HG03097 (cell line): ENCODE data around the gene SLC24A1.

Experiments used
- ATAC-seq: cut with Tn5 transposase; IDR thresholded peaks from one replicate; pipeline ENCODE4 v1.9.1; 2021; ENCODE audit not compliant: unreplicated experiment, low FRiP score

SLC24A1 gene

DNA sequence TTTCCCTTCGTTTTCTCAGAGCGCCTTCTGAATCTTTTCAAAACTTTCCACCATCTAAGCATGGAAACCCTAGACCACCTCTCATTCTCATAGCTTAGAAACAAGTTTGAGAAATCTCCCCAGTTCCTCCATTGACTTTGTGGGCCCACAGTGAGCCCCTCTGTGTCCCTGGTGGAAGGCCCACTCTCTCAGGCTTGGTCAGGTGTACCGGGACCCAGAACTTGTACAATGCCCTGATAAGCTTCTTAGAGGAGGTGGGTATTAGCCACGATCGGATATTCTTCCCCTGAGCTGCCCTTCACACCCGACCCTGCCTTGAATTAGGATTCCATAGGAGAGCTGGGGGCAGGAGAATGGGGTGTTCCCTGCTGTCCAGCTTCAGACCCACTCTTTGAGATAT, at the start of gene SLC24A1:
Gene SLC24A1 (plus strand): TSS at position 301 of the 400 bp plus-strand sequence. CDS start 2,143 bp downstream, outside the sequence.
- ATAC-seq: no peak

- no peak for ATAC-seq
Measured at GRCh38 chr15:65571971-65572370, 49.8 kb upstream of the SLC24A1 start.

GRCh38 chr15:65576664-65577063, 45.1 kb upstream of the SLC24A1 start:
- no peak for ATAC-seq

- no peak for ATAC-seq
Measured at GRCh38 chr15:65577129-65577996, 44.4 kb upstream of the SLC24A1 start.

DNA sequence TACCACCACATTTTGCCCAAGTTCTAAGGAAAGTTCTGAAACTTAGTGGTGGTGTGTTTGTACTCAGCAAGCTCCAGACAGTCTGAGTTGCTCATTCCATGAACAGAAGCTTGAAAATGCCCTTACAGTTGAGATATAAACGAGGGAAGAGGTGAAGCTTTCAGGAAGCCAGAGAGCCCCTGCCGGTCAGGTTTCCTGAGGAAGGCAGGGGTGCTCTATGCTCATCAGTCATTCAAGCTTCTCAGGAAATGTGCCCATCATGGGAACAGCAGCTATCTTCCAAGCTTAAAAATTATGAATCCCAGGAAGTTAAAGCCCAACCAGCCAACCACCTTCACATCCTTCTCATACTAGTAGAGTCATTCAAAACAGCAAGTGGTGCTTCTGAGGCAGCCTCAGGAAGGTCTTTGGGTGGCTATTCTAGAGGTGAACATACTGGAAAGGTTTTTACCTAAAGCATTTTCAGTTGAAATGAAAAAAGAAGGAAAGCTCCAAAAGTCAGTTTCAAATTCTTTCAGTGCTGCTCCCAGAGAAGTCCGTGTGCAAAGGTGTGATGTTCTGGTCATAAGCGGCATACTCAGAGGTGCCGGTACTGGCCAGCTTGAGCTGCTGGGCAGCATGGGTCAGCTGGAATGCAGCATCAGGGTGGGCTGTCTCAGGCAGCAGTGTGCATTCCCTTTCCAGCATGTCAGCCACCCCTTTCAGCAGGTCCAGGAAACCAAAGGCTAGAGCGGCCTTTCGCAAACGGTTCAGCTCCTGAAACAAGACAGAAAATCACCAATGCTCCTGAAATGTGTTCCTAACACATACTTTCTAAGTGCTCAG, 42.6 kb upstream of the SLC24A1 start:
- no peak for ATAC-seq

GRCh38 chr15:65579762-65580161, 42.0 kb upstream of the SLC24A1 start:
- no peak for ATAC-seq

- no peak for ATAC-seq
Measured at GRCh38 chr15:65580287-65580686, 41.5 kb upstream of the SLC24A1 start.

DNA sequence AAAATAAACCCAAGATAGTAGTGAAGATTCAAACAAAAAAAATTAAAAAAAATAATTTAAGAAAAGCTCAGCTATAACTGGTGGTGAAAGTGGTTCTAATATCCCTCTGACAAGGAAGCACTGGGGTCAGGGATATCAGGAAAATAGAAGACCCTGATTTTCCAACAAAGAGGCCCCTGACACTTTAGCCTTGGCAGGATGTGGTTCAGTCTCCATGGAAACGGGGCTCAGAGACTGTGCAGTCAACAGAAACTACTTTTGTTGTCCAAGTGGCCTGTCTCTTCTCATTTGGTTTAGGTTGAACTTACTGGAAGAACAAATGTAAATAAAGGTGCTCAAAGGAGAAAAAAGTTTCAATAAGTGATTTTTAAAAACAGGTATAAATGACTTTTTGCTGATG, 38.0 kb upstream of the SLC24A1 start:
- no peak for ATAC-seq

DNA sequence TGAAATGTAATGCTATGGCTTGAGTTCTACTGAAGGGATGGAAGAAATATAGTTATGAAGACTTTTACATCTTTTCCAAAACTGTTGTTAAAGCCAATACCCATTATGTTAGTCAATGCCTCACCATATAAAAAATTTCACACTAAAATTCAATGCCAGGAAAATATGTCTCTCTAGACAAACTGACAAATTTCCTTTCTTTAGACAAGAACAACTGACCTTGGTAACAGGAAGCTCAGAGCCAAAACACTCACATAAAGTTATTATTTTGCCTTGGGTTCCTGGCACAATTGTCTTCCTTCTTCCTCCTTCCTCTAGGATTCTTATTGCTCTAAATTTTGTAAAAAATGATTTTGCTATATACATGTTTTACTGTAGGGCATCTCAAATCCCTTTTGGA, 37.5 kb upstream of the SLC24A1 start:
- ATAC-seq: no peak

- ATAC-seq: no peak
Measured at GRCh38 chr15:65587094-65587493, 34.6 kb upstream of the SLC24A1 start.

- no peak for ATAC-seq
Measured at GRCh38 chr15:65595960-65596359, 25.8 kb upstream of the SLC24A1 start.

- no peak for ATAC-seq
Measured at GRCh38 chr15:65598468-65598867, 23.3 kb upstream of the SLC24A1 start.

DNA sequence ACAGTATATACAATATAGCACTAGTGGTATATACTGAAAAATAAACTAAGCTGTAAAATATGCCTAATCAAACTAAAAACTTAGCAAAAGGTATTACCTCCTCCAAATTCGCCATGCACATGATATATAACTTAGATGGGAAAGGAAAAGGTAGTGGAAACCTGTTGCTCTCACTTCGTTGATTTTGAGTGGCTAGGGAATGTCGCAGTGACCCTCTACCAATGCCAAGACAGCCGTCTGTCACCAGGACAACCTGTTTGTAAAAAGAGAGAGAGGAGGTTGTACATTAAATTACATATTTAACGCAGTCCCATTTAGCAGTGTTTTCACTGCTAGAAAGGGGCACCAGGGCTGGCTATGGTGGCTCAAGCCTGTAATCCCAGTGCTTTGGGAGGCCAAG, 22.1 kb upstream of the SLC24A1 start:
- ATAC-seq: no peak

DNA sequence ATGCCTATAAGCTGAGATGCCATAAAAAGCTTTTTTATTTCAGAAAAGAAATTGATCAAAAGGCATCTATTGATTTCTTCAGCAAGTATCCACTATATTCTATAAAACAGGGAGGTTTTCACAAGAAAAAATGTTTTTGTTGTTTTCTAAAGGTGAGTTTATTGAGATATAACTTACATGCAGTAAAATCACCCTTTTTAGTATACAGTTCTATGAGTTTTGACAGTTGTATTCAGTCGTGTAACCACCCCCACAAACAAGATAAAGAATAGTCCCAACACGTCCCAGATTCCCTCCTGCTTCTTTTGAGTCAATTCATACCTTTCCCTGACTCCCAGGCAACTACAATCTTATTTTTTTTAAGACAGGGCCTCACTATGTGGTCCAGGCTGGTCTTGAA, 18.6 kb upstream of the SLC24A1 start:
- ATAC-seq: no peak

DNA sequence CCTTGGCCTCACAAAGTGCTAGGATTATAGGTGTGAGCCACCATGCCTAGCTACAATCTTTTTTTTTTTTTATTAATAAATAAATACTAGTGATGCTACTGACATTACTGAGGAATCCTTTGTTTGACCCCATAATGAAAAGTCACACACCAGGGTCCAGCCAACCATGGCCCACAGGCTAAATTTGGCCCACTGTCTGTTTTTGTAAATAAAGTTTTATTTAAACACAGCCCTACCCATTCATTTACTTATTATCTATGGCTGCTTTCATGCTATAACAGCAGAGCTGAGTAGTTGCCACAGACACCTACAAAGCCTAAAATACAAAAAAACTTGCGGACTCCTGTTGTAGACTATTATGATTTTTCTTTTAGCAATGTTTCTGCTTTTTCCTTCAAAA, 18.2 kb upstream of the SLC24A1 start:
- ATAC-seq: no peak

GRCh38 chr15:65610871-65611718, 10.6 kb upstream of the SLC24A1 start, which contains the start of gene INTS14:
INTS14 (minus strand) TSS chr15:65611131; CDS start chr15:65607380, 3,751 bp downstream.
- peak; percentile 95 for ATAC-seq

- ATAC-seq: no peak
Measured at GRCh38 chr15:65611888-65612615, 9.7 kb upstream of the SLC24A1 start.

GRCh38 chr15:65612616-65612946, 9.2 kb upstream of the SLC24A1 start:
- ATAC-seq: no peak

- no peak for ATAC-seq
Measured at GRCh38 chr15:65612949-65613744, 8.6 kb upstream of the SLC24A1 start.
